Activated naive CD4-positive, alpha-beta T cell treated with anti-CD3 and anti-CD28 coated beads, Interleukin-2, amount 50 U/mL, for 72 hours (primary cell): ENCODE results near the gene GAS6. TPM values are rescaled to one million over a fixed set of nuclear protein-coding genes. Genes with fewer than 3 reads are reported as not detected.
"Not testable (repeated sequence)": the region's sequence is repeated elsewhere in the genome, so short reads cannot be mapped to it uniquely, and the experiment has no call there.

ENCODE experiments used
- ATAC-seq, 2 donors: fragments of 150-1000 bp; cut with Tn5 transposase; 2 replicates each; pipeline ENCODE4 v1.10.0; 2021; ENCODE audit warnings: mild to moderate bottlenecking in 2 of 2, moderate library complexity in 2 of 2
- DNase-seq, 2 donors: peaks; one replicate each; pipeline ENCODE4 v3.0.0; 2021 to 2022; ENCODE audit warnings: low spot score in 2 of 2
- H3K27ac Mint-ChIP-seq, 2 donors: one replicate each; pipeline ENCODE4 v1.8.0; 2022; ENCODE audit warnings: mild to moderate bottlenecking in 2 of 2, mixed read lengths in 2 of 2
- H3K36me3 Mint-ChIP-seq, 2 donors: one replicate each; pipeline ENCODE4 v1.8.0; 2022; ENCODE audit warnings: mixed read lengths in 2 of 2
- H3K9me3 Mint-ChIP-seq, 2 donors: one replicate each; pipeline ENCODE4 v1.8.0; 2022; ENCODE audit warnings: mixed read lengths in 2 of 2
- total RNA-seq, 2 donors: library from RNA; stranded (reverse); gene quantifications; one replicate each; pipeline ENCODE4 v1.2.3, GENCODE V29; 2022

The GAS6 gene
- total RNA-seq, 2 donors from 2014 or later: 0.45 to 1.2 TPM

GRCh38 chr13:113791761-113792160 is 72.1 kb downstream of the GAS6 start:
- ATAC-seq: no peak
- H3K27ac Mint-ChIP-seq: no peak overlapping the region
- H3K36me3 Mint-ChIP-seq: no peaks in the 10 kb centered on the region
- H3K9me3 Mint-ChIP-seq: no peaks in the 10 kb centered on the region
- peak in 1 of 2 donors; percentile 26 for DNase-seq

GRCh38 chr13:113791226-113791625 is 72.7 kb downstream of the GAS6 start:
- Mint-ChIP-seq H3K27ac (no peak overlapping the region), H3K36me3 (no peaks in the 10 kb centered on the region), H3K9me3 (no peaks in the 10 kb centered on the region)
- ATAC-seq (no peak), DNase-seq (peak in 1 of 2 donors; percentile 51)

- not testable (repeated sequence) for ATAC-seq, H3K9me3 Mint-ChIP-seq, H3K36me3 Mint-ChIP-seq, H3K27ac Mint-ChIP-seq
- peak in 1 of 2 donors; percentile 35 for DNase-seq
Observed at GRCh38 chr13:113789931-113790330, 73.9 kb downstream of the GAS6 start.

- Mint-ChIP-seq H3K27ac (no peak overlapping the region), H3K36me3 (no peaks in the 10 kb centered on the region), H3K9me3 (no peaks in the 10 kb centered on the region)
- peak in 1 of 2 donors; percentile 23 for DNase-seq
- ATAC-seq: no peak
Observed at GRCh38 chr13:113789167-113789566, 74.7 kb downstream of the GAS6 start.

GRCh38 chr13:113788413-113789135 is 75.3 kb downstream of the GAS6 start:
- no peaks in the 10 kb centered on the region for H3K9me3 Mint-ChIP-seq
- H3K36me3 Mint-ChIP-seq: no peaks in the 10 kb centered on the region
- ATAC-seq (no peak), DNase-seq (peak in 1 of 2 donors; percentile 31)
- H3K27ac Mint-ChIP-seq: no peak overlapping the region

GRCh38 chr13:113787694-113788093 is 76.2 kb downstream of the GAS6 start:
- no peak overlapping the region for H3K27ac Mint-ChIP-seq
- ATAC-seq: no peak
- DNase-seq: peak in 1 of 2 donors; percentile 11
- H3K36me3 Mint-ChIP-seq: no peaks in the 10 kb centered on the region
- no peaks in the 10 kb centered on the region for H3K9me3 Mint-ChIP-seq

- ATAC-seq: peak in 1 of 2 donors; percentile 6
- H3K9me3 Mint-ChIP-seq: no peaks in the 10 kb centered on the region
- H3K36me3 Mint-ChIP-seq: no peaks in the 10 kb centered on the region
- peak in 1 of 2 donors; percentile 21 for DNase-seq
- H3K27ac Mint-ChIP-seq: no peak overlapping the region
Observed at GRCh38 chr13:113786262-113786841, 77.5 kb downstream of the GAS6 start.

GRCh38 chr13:113785051-113786010 is 78.5 kb downstream of the GAS6 start:
- Mint-ChIP-seq H3K9me3 (no peaks in the 10 kb centered on the region), H3K36me3 (no peaks in the 10 kb centered on the region)
- ATAC-seq: peak; percentile 50 to 89

GRCh38 chr13:113784645-113785024 is 79.2 kb downstream of the GAS6 start:
- H3K9me3 Mint-ChIP-seq: no peaks in the 10 kb centered on the region
- peak overlapping the region in 1 of 2 donors; percentile 54 for H3K27ac Mint-ChIP-seq
- no peaks in the 10 kb centered on the region for H3K36me3 Mint-ChIP-seq
- DNase-seq (peak in 1 of 2 donors; percentile 9), ATAC-seq (peak in 1 of 2 donors; percentile 21)

More at GRCh38 chr13:113785051-113786010, 78.5 kb downstream of the GAS6 start:
- H3K27ac Mint-ChIP-seq: no peak overlapping the region
- DNase-seq: peak; percentile 20 to 70

GRCh38 chr13:113783966-113784644 is 79.8 kb downstream of the GAS6 start:
- Mint-ChIP-seq H3K36me3 (no peaks in the 10 kb centered on the region), H3K9me3 (no peaks in the 10 kb centered on the region), H3K27ac (peak overlapping the region in 1 of 2 donors; percentile 54)
- DNase-seq (no peak), ATAC-seq (no peak)

- Mint-ChIP-seq H3K36me3 (no peaks in the 10 kb centered on the region), H3K9me3 (no peaks in the 10 kb centered on the region), H3K27ac (peak overlapping the region in 1 of 2 donors; percentile 44)
- DNase-seq: peak in 1 of 2 donors; percentile 38
- no peak for ATAC-seq
Observed at GRCh38 chr13:113783200-113783881, 80.5 kb downstream of the GAS6 start.

- no peak for DNase-seq
- H3K27ac Mint-ChIP-seq: no peak overlapping the region
- no peak for ATAC-seq
- no peaks in the 10 kb centered on the region for H3K9me3 Mint-ChIP-seq
- H3K36me3 Mint-ChIP-seq: no peaks in the 10 kb centered on the region
Observed at GRCh38 chr13:113782472-113782871, 81.4 kb downstream of the GAS6 start.

GRCh38 chr13:113781571-113781970 is 82.3 kb downstream of the GAS6 start:
- Mint-ChIP-seq H3K36me3 (no peaks in the 10 kb centered on the region), H3K27ac (no peak overlapping the region), H3K9me3 (no peaks in the 10 kb centered on the region)
- no peak for ATAC-seq
- DNase-seq: no peak

- peak in 1 of 2 donors; percentile 35 for ATAC-seq
- no peaks in the 10 kb centered on the region for H3K9me3 Mint-ChIP-seq
- peak in 1 of 2 donors; percentile 40 for DNase-seq
- H3K36me3 Mint-ChIP-seq: no peaks in the 10 kb centered on the region
- H3K27ac Mint-ChIP-seq: no peak overlapping the region
Observed at GRCh38 chr13:113777311-113778260, 86.3 kb downstream of the GAS6 start.
